ENCODE measurements around the gene STAG1.

GRCh38 chr3:136294176-136294575, 458.0 kb downstream of the STAG1 start:
- TF ChIP-seq CTCF (IDR thresholded peaks at IDR 0.05; ENCODE audit: insufficient read depth, low read length, poor library complexity, severe bottlenecking) (no peak), EZH2phosphoT487 (conservative IDR thresholded peaks at IDR 0.05; ENCODE audit: low read length) (no peak)

Data from SU-DHL-6 (cell line).